Prostate gland (tissue), 2 donors: ENCODE results near the gene FAXDC2. TPM values are rescaled to one million over a fixed set of nuclear protein-coding genes. Genes with fewer than 3 reads are reported as not detected.

Experiments
- DNase-seq: peaks from one replicate; pipeline ENCODE4 v3.0.0-alpha.2; 2019; ENCODE audit warnings: low spot score
- H3K27ac ChIP-seq, 2 donors: fragments of 200-600 bp; sonication (generic); 2 replicates each; pipeline ENCODE4 v1.5.1; 2017 to 2019
- H3K27me3 ChIP-seq: fragments of 200-600 bp; sonication (generic); replicated peaks from 2 replicates; pipeline ENCODE4 v1.5.1; 2019; ENCODE audit not compliant: insufficient read depth
- H3K36me3 ChIP-seq, 2 donors: fragments of 200-600 bp; sonication (generic); 1 replicate in 1 of 2; 2 replicates in 1 of 2; pipeline versions ENCODE4 v1.5.1 to v1.8.1; 2017 to 2019
- H3K4me1 ChIP-seq: fragments of 200-600 bp; sonication (generic); replicated peaks from 2 replicates; pipeline ENCODE4 v1.5.1; 2019
- H3K4me3 ChIP-seq, 2 donors: fragments of 200-600 bp; sonication (generic); 2 replicates each; pipeline ENCODE4 v1.5.1; 2017 to 2019
- H3K9me3 ChIP-seq: fragments of 200-600 bp; sonication (generic); 2 replicates; pipeline ENCODE4 v1.5.1; 2017
- CTCF ChIP-seq, 4 experiments: fragments of 200-600 bp in 2 of 4; fragments of 450-650 bp in 2 of 4; sonication (generic) in 2 of 4; IDR thresholded peaks; 1 replicate in 3 of 4; 2 replicates in 1 of 4; pipeline ENCODE4 v1.5.1; 2016 to 2019; ENCODE audit warnings: antibody characterized with exemption in 4 of 4, mild to moderate bottlenecking in 2 of 4, moderate library complexity in 2 of 4
- POLR2A ChIP-seq: fragments of 450-650 bp; IDR thresholded peaks from one replicate; pipeline ENCODE4 v1.6.1; 2016; ENCODE audit warnings: antibody characterized with exemption, mild to moderate bottlenecking
- POLR2AphosphoS5 ChIP-seq: sonication (generic); formaldehyde crosslinking; IDR thresholded peaks from one replicate; pipeline ENCODE4 v1.6.1; 2017; ENCODE audit warnings: antibody characterized with exemption
- WGBS: methylation state at CpG from one replicate; pipeline ENCODE4 v1.1.5; 2018; 5-methylcytosine and 5-hydroxymethylcytosine counted together
- intact Hi-C: fragments of 100-400 bp; cut with DNase I; formaldehyde crosslinking; loops from one replicate; pipeline ENCODE4 v1.14.2; 2022
- total RNA-seq, 2 donors: library from RNA; depleted of rRNA; stranded (reverse); fragments of >200 nt; gene quantifications; one replicate each; pipeline ENCODE4 v1.1.0, GENCODE V29; 2016

Gene FAXDC2
- total RNA-seq, 2 donors from 2014 or later = 35.3 to 81.7 TPM

GRCh38 chr5:154858972-154859871 lies 8.8 kb upstream of the FAXDC2 start:
- intact Hi-C loops = loop anchor here (1.0 to 10.0 kb wide), 3 partner anchors 83 to 174 kb away; partner anchors contain the start of genes LARP1 and MRPL22
- no peaks in the 10 kb centered on the region for H3K36me3 ChIP-seq
- no peaks in the 10 kb centered on the region for H3K27me3 ChIP-seq
- H3K27ac ChIP-seq = peak overlapping the region; percentile 97 to 98
- DNase-seq = no peak
- H3K9me3 ChIP-seq = no peaks in the 10 kb centered on the region
- WGBS = under 1% methylated on average over 26 of the region's 26 CpGs
- H3K4me3 ChIP-seq = peak overlapping the region; percentile 75 to 82
- no peak for TF ChIP-seq POLR2A
- H3K4me1 ChIP-seq = peaks cover 6% of the 10 kb centered on the region

GRCh38 chr5:154858297-154858971 lies 8.0 kb upstream of the FAXDC2 start, which contains the start of gene CNOT8:
Gene CNOT8 (plus strand): TSS chr5:154858627. CDS start chr5:154863279, 4,652 bp downstream.
- no peaks in the 10 kb centered on the region for H3K9me3 ChIP-seq
- H3K4me3 ChIP-seq = peak within 1 kb of the TSS; percentile 75 to 82
- peaks cover 6% of the 10 kb centered on the region for H3K4me1 ChIP-seq
- H3K36me3 ChIP-seq = no peaks in the 10 kb centered on the region
- intact Hi-C loops = loop anchor here (1.0 to 10.0 kb wide), 3 partner anchors 84 to 174 kb away; partner anchors contain the start of genes LARP1 and MRPL22
- DNase-seq = peak; percentile 98
- peak; percentile 87 for TF ChIP-seq POLR2AphosphoS5
- no peak for TF ChIP-seq CTCF (IDR thresholded peaks at IDR 0.05)
- peak; percentile 94 for TF ChIP-seq POLR2A
- H3K27ac ChIP-seq = peak within 1 kb of the TSS; percentile 97 to 98
- under 1% methylated on average over 57 of the region's 65 CpGs for WGBS
- no peaks in the 10 kb centered on the region for H3K27me3 ChIP-seq

DNA sequence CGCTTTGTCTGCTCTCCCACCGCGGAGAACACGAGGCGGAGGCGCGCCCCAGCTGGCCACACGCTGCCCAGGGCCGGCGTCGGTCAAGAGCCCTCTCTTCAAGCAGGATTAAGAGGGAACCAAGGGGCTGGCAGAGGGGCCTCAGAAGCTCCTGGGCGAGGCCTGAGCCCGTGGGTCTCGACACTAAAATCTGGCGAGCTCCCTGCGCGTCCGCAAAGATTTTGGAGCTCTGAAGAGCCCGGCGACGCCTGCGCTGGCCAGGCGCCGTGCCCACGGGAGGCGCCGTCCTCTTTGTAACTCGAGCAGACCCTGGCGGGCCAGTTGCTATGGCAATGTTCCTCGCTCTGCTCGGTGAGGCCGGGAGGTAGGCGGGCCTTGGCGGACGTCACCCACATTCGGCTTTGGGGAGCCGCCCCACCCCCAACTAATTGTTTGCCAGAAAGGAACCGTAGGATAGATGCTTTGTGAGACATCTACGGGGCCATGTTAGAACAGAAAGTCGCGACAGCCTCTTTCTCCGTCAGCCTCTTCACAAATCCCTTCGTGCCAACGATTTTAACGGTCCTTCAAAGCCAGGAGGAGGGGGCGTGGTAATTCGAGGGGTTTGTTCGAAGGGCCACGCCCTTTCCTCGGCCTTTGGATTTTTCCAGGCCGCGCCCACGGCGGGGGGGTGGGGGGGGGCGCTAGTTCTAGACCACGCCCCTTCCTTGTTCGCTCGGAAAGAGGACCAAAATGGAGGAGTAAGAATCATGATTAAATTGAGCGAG lies 7.3 kb upstream of the FAXDC2 start:
- intact Hi-C loops = loop anchor here (1.0 to 10.0 kb wide), 3 partner anchors 85 to 173 kb away; partner anchors contain the start of genes LARP1 and MRPL22
- under 1% methylated on average over 57 of the region's 59 CpGs for WGBS

GRCh38 chr5:154851351-154851750 lies 948 bp upstream of the FAXDC2 start:
- WGBS = 86% methylated on average over 3 of the region's 3 CpGs
- H3K4me1 ChIP-seq = no peaks in the 10 kb centered on the region
- intact Hi-C loops = loop anchor here (10.0 kb wide), 1 partner anchor 167 kb away; no protein-coding TSS in a partner anchor

More for the DNA sequence above, 7.3 kb upstream of the FAXDC2 start:
- peak; percentile 75 for TF ChIP-seq POLR2AphosphoS5
- TF ChIP-seq POLR2A = peak; percentile 69
- peak in 2 of 4 experiments; percentile 19 to 28 for TF ChIP-seq CTCF (IDR thresholded peaks at IDR 0.05)
- H3K36me3 ChIP-seq = no peaks in the 10 kb centered on the region
- H3K4me3 ChIP-seq = peak overlapping the region; percentile 75 to 82
- peak overlapping the region; percentile 97 to 98 for H3K27ac ChIP-seq
- H3K27me3 ChIP-seq = no peaks in the 10 kb centered on the region
- DNase-seq = peak; percentile 92
- H3K4me1 ChIP-seq = peaks cover 6% of the 10 kb centered on the region
- no peaks in the 10 kb centered on the region for H3K9me3 ChIP-seq

More at GRCh38 chr5:154851351-154851750, 948 bp upstream of the FAXDC2 start:
- DNase-seq = no peak
- Histone ChIP-seq H3K9me3 (no peaks in the 10 kb centered on the region), H3K4me3 (no peak overlapping the region), H3K36me3 (no peaks in the 10 kb centered on the region), H3K27ac (peak overlapping the region; percentile 73 to 79), H3K27me3 (no peaks in the 10 kb centered on the region)
- TF ChIP-seq POLR2AphosphoS5 = no peak
- TF ChIP-seq CTCF (IDR thresholded peaks at IDR 0.05) = no peak
- no peak for TF ChIP-seq POLR2A
